GM19240 (cell line): ENCODE measurements around the gene RIMS1.
"Not testable (repeated sequence)": the region's sequence is repeated elsewhere in the genome, so short reads cannot be mapped to it uniquely, and the experiment has no call there.

ENCODE experiments used
- DNase-seq: peaks from one replicate; pipeline ENCODE4 v3.0.0; 2011; ENCODE audit warnings: low spot score; ENCODE audit not compliant: insufficient read length

RIMS1 gene

DNA sequence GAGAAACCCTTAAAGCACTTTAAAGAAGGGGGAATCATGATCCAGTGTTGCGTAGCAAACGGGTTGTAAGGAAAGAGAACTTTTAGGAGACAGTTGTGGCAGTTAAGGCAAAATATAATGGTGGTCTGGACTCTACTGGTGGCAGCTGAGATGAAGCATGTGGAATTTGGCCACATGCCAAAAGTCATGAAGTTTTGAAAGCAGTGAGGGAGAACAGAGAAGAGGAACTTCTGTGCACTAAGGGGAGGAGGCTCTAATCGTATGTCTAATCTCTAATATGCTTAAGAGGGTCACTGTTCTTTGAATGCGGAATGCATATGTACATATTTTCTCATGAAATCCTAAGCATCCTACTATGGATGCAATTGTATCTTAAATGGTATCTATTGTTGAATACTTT, 91.5 kb downstream of the RIMS1 start:
- no peak for DNase-seq

DNA sequence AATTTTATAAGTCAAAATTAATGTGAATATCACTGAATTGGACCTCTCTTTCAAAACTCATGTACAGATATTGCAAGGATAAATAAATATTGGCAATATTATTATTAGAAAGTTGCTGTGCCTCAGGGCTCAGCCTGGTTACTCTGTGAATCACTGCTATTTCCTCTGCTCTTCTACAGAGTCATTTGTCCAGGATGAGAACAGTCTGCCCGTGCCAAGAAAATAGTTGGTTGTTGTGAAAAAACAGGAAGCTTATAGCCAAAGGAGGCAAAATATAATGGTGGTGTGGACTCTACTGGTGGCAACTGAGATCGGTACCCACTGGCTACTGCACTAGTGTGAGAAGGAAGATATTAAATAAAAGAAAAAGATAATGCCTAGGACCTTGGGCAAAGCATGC, 93.6 kb downstream of the RIMS1 start:
- no peak for DNase-seq

DNA sequence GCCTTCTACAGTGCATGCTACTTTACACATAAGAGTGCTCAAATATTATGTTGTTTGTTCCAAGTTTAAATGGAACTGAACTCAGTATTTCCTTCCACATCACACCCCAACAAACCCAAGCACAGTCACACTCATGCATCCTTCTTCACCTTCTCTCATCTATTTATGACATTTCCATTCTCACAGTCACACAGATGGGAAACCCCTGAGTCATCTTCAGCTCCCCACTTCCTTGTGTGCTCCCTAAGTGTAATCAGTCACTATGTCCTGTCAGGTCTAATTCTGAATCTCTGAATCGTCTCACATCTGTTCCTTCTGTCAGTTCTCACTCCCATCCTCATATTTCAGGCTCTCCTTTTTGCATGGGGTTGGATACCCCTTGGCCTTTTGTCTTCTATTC, 96.0 kb downstream of the RIMS1 start:
- DNase-seq = no peak

DNA sequence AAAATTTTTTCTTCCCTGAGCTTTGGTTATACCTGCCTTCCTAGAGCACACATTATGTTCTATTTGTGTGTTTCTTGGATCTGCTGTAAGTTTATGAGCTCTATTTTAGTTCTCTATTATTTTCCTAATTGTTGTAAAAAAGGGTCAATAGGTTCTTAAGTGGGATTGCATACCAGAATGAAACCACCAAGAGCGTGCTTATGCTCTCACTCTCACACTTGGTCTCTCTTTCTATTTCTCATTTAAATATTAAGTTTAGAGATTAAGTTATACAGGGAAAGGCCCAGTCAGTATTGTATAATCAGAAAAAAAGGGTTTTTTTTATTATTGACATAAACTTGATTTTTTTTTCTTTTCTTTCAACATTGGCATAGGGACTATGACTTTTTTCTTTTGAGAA, 96.8 kb downstream of the RIMS1 start:
- DNase-seq = no peak

DNA sequence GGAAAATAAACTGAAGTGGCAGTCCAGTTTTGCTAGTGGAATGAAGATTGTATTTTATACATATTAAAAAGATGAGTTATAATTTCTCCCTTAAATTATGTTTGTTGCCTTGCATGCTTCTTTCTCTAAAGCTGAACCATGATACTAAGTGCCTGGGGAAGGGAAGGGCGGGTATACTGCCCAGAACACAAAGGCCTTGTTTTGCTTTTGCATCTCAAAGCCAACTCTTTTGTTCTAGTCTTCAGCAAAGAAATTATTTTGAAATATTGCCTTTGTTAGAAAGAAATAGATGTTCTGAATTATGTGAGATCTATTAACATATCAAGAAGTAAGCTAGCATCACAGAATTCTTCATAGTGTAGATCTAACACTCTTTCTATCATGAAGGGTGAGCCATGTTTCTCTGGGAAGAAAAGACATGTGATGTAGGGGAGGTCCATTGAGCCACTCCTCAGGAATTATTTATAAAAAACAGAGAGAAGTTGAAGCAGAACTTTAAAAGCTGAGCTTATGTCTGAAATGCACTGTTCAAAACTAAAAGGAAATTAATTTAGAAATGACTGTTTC, 108.4 kb downstream of the RIMS1 start:
- no peak for DNase-seq

DNA sequence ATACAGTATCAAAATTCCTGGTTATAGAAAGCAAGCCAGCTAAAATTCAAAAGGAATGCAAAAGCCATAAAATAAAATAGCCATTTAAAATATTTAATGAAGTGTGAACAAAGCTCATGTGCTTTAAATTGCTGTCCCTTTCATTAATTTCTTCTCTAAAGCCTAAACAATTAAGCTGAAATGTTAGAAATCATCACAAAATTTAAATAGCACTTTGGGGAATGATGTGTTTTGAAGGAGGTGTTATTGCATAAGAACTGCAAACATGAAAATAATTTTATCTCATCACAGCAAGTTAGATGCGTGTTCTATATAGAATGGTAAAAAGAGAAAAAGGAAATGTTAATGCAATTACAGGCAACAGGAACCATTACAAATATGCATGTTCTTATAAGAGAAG, 111.0 kb downstream of the RIMS1 start:
- no peak for DNase-seq

DNA sequence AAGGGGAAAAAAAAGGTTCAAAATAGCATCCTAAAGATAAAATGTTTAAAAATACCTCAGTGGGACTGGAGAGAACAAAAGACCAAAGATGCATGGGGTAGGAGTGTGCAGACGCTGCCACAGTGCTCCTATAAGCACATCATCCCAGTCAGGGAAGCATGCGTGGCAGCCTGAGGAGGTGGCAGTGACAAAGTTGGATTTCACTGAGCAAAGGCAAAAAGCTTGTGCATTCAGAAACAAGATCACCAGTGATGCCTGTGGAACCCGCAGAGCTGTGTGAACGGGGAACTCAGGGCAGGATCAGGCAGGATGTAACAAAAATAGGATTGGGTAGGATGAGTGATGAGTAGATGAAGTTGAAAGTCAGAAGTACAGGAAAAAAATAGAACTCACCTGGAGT, 116.1 kb downstream of the RIMS1 start:
- no peak for DNase-seq

DNA sequence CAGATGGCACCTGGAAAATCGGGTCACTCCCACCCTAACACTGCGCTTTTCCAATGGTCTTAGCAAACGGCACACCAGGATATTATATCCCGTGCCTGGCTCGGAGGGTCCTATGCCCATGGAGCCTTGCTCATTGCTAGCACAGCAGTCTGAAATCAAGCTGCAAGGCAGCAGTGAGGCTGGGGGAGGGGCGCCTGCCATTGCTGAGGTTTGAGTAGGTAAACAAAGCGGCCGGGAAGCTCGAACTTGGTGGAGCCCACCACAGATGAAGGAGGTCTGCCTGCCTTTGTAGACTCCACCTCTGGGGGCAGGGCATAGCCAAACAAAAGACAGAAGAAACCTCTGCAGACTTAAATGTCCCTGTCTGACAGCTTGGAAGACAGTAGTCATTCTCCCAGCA, 120.2 kb downstream of the RIMS1 start:
- not testable (repeated sequence) for DNase-seq

DNA sequence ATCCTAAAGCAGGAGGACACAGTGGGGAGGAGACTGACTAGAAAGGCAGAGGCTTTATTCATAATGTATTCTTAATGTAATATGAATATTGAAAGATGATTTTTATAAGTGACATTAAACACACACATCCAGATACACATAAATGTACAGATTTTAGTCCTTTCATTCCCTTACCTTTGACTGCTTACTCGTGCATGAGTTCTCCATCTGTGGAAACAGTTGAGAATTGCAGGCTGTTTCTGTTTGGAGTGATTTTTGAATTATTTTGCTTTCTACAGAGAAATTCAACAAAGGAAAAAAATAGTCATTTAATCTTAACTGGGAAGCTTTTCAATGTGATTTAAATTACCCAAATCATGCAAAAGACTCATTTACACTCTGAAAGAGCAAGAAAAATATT, 136.5 kb downstream of the RIMS1 start:
- no peak for DNase-seq

DNA sequence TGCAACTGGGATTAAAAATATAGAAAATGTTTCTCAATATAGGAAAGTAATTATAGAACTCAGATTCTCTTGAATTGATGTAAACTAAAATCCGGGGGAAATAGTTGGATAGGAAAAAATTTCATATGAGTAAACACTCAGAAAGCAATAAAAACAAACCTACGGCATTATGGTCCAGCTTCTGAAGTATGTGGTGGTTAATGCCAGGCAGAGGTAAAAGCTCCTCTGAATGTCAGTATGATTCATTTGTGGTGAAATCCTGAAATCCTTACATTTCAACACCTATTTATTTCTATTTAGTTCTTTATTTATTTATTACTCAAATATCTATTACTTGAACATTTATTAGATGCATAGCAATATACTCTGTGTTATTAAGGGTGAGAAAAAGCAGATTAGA, 145.1 kb downstream of the RIMS1 start:
- DNase-seq = no peak

DNA sequence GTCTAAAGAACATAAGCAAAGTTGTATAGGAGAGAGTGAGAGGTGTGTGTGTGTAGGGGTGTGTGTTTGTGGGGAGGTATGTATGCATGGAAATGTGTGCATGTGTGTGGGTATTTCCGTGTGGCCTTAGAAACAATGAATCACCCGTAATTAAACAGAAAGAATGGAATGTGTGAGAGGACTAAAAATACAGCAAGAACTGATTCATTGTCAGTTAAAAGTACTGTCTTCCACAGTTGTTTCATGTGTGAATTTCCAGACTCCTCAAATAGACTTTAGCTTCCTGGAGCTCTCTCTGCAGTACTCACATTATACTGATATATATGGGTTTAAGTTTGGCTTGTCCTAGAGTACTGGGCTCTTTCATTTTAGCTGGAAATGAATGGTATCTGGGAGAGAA, 145.7 kb downstream of the RIMS1 start:
- DNase-seq = no peak

DNA sequence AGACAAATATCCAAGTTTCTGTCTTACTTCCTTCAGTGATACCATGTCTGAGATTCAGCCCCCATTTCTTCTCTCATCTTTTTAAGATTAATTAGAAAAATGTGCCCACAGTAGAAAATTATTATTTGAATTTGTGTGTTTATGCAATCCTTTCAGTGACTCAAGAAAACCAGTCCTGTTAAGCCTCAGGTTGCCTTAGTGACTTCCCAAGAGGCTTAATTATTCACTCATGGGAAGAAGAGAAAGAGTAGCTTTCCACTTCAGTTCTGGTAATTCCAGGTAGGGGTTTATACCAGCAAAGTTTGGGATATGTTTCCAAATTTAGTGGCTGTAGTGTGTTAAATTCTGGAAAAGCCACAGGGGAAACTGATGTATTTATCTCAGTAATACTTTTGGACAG, 149.1 kb downstream of the RIMS1 start:
- DNase-seq = no peak

DNA sequence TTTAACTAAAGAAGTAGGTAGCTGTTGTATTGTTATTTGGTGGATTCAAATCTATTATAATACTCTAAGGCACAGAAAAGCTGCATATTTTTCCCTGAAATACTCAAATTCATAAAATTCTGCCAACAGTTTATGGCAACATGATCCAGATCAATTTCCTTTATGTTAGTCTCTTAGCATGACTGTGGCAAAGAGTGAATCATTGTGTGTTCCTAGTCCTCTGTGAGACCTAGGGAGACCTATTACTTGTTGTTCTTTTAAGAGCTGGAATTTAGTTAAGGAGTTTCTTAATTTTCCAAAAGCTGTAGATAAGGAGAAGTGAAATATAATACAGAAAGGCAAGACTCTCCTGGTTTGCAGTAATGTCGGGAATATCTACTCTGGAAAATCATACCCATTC, 149.6 kb downstream of the RIMS1 start:
- no peak for DNase-seq

DNA sequence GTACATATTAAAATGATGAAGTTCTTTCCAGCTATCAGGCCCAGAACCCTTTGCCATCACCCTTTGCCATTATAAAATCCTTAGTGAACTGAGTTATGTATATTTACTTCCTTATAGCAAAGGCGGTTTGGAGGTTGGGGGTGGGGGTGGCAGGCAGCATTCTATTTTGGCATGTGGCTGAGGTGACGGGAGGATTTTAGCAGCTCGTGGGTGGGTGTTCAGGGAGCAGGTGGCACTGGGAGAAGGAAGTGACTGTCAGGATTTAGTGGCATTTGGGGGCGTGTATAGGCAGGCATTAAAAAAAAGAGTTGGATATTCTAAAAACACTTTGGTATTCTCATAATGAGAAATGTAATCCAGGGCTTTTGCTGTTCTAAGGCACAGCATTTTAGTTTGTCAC, 150.7 kb downstream of the RIMS1 start:
- no peak for DNase-seq

DNA sequence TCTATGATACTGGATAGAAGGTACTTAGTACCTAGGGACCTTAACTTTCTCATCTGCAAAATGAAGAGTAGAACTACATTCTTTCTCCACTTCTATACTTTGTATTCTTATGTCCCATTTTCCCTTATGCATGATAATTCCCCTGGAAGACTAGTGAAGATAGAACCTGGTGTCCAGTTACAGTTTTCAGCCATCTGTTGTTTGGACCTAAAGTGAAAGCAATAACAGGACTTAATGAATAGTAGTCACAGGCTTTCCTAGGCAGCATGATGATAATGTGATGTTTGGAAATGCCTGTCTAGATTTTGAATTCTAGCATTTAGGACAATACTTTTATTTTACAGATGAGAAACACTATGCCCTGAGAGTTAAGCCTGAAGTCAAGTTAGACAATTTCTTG, 153.8 kb downstream of the RIMS1 start:
- DNase-seq = no peak

DNA sequence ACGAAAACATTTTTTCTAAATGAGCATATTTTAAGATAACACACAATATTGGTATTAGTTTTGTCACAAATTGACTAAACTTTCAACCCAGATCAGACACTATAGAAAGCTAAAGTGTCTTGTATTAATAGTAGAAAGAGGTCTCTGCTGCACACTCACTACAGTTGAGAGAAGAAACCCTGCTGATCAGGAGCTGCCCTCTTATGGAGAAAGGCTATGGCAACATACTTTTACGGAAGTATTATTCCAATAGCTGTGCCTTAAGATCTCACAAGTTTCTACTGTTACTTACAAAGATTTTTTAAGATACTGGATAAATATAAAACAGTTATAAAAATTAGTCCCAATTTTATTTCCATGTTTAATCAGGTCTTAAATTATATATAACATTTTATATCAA, 155.7 kb downstream of the RIMS1 start:
- no peak for DNase-seq

DNA sequence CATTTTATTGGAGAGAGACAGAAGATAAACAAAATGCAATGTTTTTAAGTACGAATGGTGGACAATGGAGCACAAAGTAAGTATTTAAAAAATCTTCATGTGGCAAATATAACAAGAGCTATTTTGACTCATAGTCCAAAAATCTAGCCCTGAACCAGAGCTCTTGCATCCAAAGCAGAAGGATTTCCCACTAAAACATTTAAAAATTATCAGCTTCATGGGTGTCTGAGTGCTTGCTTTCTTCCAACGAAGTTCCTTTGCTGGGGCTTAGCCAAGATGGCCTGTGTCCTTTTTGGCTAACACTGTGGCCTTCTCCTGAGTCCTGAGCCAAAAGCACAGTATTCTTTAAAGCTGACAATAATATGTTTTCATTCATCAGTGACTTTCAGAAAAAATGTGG, 161.7 kb downstream of the RIMS1 start:
- no peak for DNase-seq

DNA sequence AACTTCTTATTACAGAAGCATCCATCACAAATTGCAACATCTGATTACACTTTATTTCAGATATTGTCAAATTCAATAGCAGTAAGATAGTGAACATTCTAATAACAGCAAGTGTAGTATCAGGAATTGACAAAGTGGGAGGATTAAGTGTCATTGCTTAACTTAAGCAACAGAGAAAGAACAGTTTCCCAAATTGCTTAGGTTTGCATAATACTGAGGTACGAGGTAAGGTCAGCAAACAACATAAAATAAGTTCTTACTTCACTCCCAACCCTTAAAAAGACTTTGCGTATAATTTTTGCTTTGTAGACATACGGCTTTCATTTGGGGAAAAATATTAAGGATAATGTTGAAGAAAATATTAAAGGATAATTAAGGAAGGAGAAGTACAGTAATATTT, 163.0 kb downstream of the RIMS1 start:
- no peak for DNase-seq

DNA sequence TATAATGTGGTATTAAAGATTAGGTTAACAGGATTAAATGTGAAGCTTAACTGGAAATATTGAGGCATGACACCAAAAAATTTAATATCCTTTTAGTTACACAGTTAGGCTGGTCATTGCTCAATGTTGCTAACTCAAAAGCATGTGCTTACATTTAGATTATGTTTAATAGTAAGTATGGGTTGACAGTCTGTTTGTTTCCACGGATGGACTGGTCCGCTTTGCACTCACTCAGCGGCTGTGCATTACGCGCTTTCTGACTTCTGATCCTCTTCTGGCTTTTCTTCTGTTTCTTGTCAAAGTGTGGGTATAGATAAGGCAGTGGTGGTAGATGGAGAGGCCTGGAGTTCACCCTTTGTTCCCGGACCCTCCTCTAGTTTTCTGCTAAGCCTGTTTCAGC, 174.9 kb downstream of the RIMS1 start:
- no peak for DNase-seq

DNA sequence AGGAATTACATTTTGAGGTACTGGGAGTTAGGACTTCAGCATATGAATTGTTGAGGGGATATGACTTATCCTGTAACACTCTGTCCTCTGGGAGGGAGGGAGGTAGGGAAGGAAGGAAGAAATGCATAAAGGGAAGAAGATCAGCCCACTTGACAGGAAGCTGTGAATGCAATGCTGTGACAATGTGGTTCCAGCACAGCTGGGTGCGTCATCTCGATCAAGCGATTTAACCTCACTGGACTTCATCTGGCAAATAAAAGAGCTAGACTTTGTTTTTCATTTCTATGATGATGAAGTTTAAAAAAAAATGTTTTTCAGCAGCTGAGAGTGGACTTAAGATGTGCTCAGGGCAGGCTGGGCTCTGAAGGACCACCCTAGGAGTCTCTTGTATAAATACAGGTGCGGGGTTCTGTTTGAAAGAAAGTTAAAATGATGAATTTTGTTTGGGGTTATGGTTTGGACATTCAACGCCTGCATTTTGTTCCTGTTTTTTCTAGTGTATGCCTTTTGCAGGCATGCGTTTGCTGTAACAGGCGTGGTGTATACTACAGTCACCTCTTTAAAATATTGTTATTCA, 178.1 kb downstream of the RIMS1 start:
- DNase-seq = no peak

DNA sequence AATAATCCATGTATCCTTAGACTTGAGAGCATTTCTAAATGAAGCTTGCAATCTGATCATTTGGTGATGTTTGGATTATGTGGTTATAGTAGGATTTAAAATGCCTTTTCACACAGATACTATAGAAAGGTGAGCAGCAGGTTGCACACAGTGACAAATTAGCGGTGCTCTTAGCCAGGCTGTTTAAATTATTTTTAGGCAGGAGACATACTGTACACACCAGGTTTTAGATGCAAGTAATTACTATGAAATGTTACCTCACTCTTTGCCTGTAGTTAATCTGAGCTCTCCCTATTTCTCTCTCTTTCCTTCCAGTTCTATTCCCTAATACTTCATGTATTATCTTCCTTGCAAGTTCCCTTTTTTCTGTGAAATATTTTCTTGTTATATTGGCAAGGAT, 191.7 kb downstream of the RIMS1 start:
- DNase-seq = no peak

DNA sequence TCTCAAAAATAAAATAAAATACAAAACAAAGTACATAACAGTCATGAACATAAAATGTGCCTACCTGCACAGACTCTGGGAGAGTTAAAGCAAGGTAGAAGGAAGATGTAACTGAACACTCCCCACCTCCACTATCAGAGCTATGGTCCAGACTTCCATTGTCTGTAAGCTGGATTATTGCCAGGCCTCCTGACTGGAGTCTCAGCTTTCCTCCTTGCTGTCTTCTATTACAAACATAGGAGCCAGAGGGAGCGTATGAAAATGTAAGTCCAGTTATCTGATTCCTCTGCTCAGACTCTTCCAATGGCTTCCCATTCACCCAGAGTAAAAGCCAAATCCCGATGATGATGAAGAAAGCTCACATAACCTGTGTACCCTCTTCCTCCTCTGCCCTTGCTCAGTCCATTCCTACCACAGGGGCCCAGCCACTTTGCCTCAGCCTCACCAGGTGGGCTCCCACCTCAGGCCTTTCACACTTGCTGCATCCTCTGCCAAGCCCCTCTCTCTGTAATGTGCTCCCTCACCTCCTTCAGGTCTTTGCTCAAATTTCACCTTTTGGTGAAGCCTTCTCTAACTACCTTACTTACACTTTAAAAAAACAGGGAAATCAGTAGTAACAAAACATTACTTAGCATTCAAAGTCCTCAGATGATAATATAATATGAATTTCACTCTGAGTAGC, 194.1 kb downstream of the RIMS1 start:
- DNase-seq = no peak

DNA sequence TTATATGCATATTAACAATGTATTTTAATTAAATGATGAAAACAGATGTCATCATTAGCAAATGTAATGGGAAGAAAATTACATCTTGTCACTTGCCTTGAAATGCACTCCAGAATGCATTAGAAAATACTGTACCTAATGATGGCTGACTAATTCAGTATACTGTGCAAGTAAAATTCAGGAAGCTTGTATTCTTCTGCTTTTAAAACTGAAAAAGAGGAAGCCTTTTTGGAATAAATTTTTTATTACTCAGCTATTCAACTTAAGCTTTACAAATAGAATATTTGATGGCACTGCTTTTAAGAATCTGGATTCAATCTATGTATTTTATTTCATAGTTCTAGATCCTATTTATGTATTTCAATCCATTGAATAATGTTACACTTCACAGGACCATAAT, 195.5 kb downstream of the RIMS1 start:
- no peak for DNase-seq
